HEK293 (cell line): ENCODE data around the gene NINJ2.

Source experiments
- CTCF ChIA-PET: fragments of 350-600 bp; formaldehyde crosslinking; extraction: SDS; loops from one replicate; lab custom pipeline; 2021; ENCODE audit warnings: antibody characterized with exemption; lab: Yijun Ruan, JAX
- POLR2A ChIA-PET: fragments of 300-600 bp; formaldehyde crosslinking; extraction: SDS; loops from one replicate; lab custom pipeline; 2020; ENCODE audit warnings: antibody characterized with exemption, inconsistent platforms; lab: Yijun Ruan, JAX
- H3K27ac ChIP-seq: fragments of 200-500 bp; sonication (Bioruptor generic); 2 replicates; pipeline ENCODE4 v1.5.1; 2014; ENCODE audit warnings: low read depth, low read length, control low read depth, inconsistent platforms; ENCODE audit errors: extremely low read depth
- H3K36me3 ChIP-seq, 2 experiments: fragments of 200-500 bp in 1 of 2; sonication (Bioruptor generic) in 1 of 2; 1 replicate in 1 of 2; 2 replicates in 1 of 2; pipeline ENCODE4 v1.5.1; 2014 to 2017; ENCODE audit warnings: inconsistent platforms in 2 of 2, low read length in 2 of 2; ENCODE audit not compliant: control insufficient read depth in 2 of 2, insufficient read depth in 1 of 2
- H3K4me1 ChIP-seq: fragments of 200-500 bp; sonication (Bioruptor generic); 2 replicates; pipeline ENCODE4 v1.5.1; 2014; ENCODE audit warnings: mild to moderate bottlenecking, low read length, inconsistent platforms; ENCODE audit not compliant: control insufficient read depth, insufficient read depth
- H3K4me3 ChIP-seq: 2 replicates; pipeline ENCODE4 v1.5.1; 2011; ENCODE audit warnings: low read depth, mild to moderate bottlenecking, control low read depth, low read length, moderate library complexity
- H3K9me3 ChIP-seq: fragments of 200-500 bp; sonication (Bioruptor generic); 2 replicates; pipeline ENCODE4 v1.5.1; 2014; ENCODE audit warnings: low read depth, low read length, inconsistent platforms; ENCODE audit not compliant: control insufficient read depth, insufficient read depth
- HOXD13 ChIP-seq: sonication (generic); formaldehyde crosslinking; IDR thresholded peaks from 2 replicates; pipeline ENCODE4 v1.8.0; 2022; ENCODE audit warnings: missing genetic modification reagents, borderline replicate concordance
- KLF10 ChIP-seq: fragments of 450-650 bp; IDR thresholded peaks from 2 replicates; pipeline ENCODE4 v1.5.1; 2018; ENCODE audit warnings: missing biosample characterization, mild to moderate bottlenecking, missing genetic modification characterization
- PRDM2 ChIP-seq: fragments of 450-650 bp; formaldehyde crosslinking; IDR thresholded peaks from 2 replicates; pipeline ENCODE4 v1.5.1; 2016; ENCODE audit warnings: missing biosample characterization, missing genetic modification characterization, borderline replicate concordance
- ZBTB8A ChIP-seq: fragments of 450-650 bp; formaldehyde crosslinking; IDR thresholded peaks from 2 replicates; pipeline ENCODE4 v1.5.1; 2016; ENCODE audit warnings: missing biosample characterization, missing genetic modification characterization
- ZEB2 ChIP-seq: fragments of 450-650 bp; formaldehyde crosslinking; IDR thresholded peaks from 2 replicates; pipeline ENCODE4 v1.5.1; 2016; ENCODE audit warnings: missing biosample characterization, missing genetic modification characterization
- ZNF133 ChIP-seq: fragments of 450-650 bp; formaldehyde crosslinking; IDR thresholded peaks from 2 replicates; pipeline ENCODE4 v1.5.1; 2016; ENCODE audit warnings: missing biosample characterization, missing genetic modification characterization
- ZNF610 ChIP-seq: fragments of 450-650 bp; formaldehyde crosslinking; IDR thresholded peaks from 2 replicates; pipeline ENCODE4 v1.5.1; 2016; ENCODE audit warnings: missing biosample characterization, missing genetic modification characterization, borderline replicate concordance
- ZNF692 ChIP-seq: fragments of 450-650 bp; formaldehyde crosslinking; IDR thresholded peaks from 2 replicates; pipeline ENCODE4 v1.5.1; 2016; ENCODE audit warnings: missing biosample characterization, missing genetic modification characterization
- ZNF768 ChIP-seq: fragments of 450-650 bp; formaldehyde crosslinking; IDR thresholded peaks from 2 replicates; pipeline ENCODE4 v1.5.1; 2018; ENCODE audit warnings: missing biosample characterization, mild to moderate bottlenecking, missing genetic modification characterization
- ZNF777 ChIP-seq: fragments of 450-650 bp; formaldehyde crosslinking; IDR thresholded peaks from 2 replicates; pipeline ENCODE4 v1.5.1; 2017; ENCODE audit warnings: missing biosample characterization, missing genetic modification characterization, borderline replicate concordance
- ZSCAN16 ChIP-seq: fragments of 450-650 bp; formaldehyde crosslinking; IDR thresholded peaks from 2 replicates; pipeline ENCODE4 v1.5.1; 2016; ENCODE audit warnings: missing biosample characterization, missing genetic modification characterization
- TF ChIP-seq, protein P1 (sequence below): fragments of 450-650 bp; formaldehyde crosslinking; IDR thresholded peaks from 2 replicates; pipeline ENCODE4 v1.5.1; 2017; ENCODE audit warnings: missing biosample characterization, missing genetic modification characterization
- TF ChIP-seq, protein P2 (sequence below): fragments of 450-650 bp; formaldehyde crosslinking; IDR thresholded peaks from 2 replicates; pipeline ENCODE4 v1.5.1; 2016; ENCODE audit warnings: missing biosample characterization, missing genetic modification characterization
- TF ChIP-seq, protein P3 (sequence below): fragments of 450-650 bp; formaldehyde crosslinking; IDR thresholded peaks from 2 replicates; pipeline ENCODE4 v1.5.1; 2016; ENCODE audit warnings: missing biosample characterization, missing genetic modification characterization
- TF ChIP-seq, protein P4 (sequence below): fragments of 450-650 bp; formaldehyde crosslinking; IDR thresholded peaks from 2 replicates; pipeline ENCODE4 v1.5.1; 2016; ENCODE audit warnings: missing biosample characterization, missing genetic modification characterization

The NINJ2 gene

GRCh38 chr12:690466-690865, 27.2 kb upstream of the NINJ2 start:
- Histone ChIP-seq H3K36me3 (no peaks in the 10 kb centered on the region), H3K4me1 (peaks cover 3% of the 10 kb centered on the region; the same call in 1 of the 2 replicates), H3K4me3 (no peak overlapping the region), H3K27ac (no peak overlapping the region), H3K9me3 (no peaks in the 10 kb centered on the region)
- TF ChIP-seq, protein P1, sequence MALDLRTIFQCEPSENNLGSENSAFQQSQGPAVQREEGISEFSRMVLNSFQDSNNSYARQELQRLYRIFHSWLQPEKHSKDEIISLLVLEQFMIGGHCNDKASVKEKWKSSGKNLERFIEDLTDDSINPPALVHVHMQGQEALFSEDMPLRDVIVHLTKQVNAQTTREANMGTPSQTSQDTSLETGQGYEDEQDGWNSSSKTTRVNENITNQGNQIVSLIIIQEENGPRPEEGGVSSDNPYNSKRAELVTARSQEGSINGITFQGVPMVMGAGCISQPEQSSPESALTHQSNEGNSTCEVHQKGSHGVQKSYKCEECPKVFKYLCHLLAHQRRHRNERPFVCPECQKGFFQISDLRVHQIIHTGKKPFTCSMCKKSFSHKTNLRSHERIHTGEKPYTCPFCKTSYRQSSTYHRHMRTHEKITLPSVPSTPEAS (tag by site-specific recombination): no peak
- TF ChIP-seq, protein P2, sequence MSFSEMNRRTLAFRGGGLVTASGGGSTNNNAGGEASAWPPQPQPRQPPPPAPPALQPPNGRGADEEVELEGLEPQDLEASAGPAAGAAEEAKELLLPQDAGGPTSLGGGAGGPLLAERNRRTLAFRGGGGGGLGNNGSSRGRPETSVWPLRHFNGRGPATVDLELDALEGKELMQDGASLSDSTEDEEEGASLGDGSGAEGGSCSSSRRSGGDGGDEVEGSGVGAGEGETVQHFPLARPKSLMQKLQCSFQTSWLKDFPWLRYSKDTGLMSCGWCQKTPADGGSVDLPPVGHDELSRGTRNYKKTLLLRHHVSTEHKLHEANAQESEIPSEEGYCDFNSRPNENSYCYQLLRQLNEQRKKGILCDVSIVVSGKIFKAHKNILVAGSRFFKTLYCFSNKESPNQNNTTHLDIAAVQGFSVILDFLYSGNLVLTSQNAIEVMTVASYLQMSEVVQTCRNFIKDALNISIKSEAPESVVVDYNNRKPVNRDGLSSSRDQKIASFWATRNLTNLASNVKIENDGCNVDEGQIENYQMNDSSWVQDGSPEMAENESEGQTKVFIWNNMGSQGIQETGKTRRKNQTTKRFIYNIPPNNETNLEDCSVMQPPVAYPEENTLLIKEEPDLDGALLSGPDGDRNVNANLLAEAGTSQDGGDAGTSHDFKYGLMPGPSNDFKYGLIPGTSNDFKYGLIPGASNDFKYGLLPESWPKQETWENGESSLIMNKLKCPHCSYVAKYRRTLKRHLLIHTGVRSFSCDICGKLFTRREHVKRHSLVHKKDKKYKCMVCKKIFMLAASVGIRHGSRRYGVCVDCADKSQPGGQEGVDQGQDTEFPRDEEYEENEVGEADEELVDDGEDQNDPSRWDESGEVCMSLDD (tag by site-specific recombination): no peak
- TF ChIP-seq, protein P3, sequence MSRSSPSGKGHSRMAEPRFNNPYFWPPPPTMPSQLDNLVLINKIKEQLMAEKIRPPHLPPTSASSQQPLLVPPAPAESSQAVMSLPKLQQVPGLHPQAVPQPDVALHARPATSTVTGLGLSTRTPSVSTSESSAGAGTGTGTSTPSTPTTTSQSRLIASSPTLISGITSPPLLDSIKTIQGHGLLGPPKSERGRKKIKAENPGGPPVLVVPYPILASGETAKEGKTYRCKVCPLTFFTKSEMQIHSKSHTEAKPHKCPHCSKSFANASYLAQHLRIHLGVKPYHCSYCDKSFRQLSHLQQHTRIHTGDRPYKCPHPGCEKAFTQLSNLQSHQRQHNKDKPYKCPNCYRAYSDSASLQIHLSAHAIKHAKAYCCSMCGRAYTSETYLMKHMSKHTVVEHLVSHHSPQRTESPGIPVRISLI (tag by site-specific recombination): no peak
- TF ChIP-seq ZNF692 (no peak), KLF10 (tag by site-specific recombination) (no peak), ZNF768 (no peak), PRDM2 (no peak), ZEB2 (tag by site-specific recombination) (no peak), ZSCAN16 (tag by site-specific recombination) (no peak), ZNF133 (no peak), ZBTB8A (no peak), HOXD13 (no peak), ZNF610 (no peak), ZNF777 (tag by site-specific recombination) (no peak)
- TF ChIP-seq, protein P4, sequence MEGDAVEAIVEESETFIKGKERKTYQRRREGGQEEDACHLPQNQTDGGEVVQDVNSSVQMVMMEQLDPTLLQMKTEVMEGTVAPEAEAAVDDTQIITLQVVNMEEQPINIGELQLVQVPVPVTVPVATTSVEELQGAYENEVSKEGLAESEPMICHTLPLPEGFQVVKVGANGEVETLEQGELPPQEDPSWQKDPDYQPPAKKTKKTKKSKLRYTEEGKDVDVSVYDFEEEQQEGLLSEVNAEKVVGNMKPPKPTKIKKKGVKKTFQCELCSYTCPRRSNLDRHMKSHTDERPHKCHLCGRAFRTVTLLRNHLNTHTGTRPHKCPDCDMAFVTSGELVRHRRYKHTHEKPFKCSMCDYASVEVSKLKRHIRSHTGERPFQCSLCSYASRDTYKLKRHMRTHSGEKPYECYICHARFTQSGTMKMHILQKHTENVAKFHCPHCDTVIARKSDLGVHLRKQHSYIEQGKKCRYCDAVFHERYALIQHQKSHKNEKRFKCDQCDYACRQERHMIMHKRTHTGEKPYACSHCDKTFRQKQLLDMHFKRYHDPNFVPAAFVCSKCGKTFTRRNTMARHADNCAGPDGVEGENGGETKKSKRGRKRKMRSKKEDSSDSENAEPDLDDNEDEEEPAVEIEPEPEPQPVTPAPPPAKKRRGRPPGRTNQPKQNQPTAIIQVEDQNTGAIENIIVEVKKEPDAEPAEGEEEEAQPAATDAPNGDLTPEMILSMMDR (tag by site-specific recombination): no peak
- ChIA-PET CTCF (interaction anchor here (0.6 to 1.1 kb wide), 4 partner anchors 28 to 124 kb away, joined by 3 to 7 read pairs (median 4); no protein-coding TSS in a partner anchor), POLR2A (no interaction called here)
